K562 (cell line): ENCODE results near the gene RASL11A.

ENCODE experiments used
- KDM1A ChIP-seq, 2 experiments: fragments of 450-650 bp; IDR thresholded peaks; 2 replicates each; pipeline ENCODE4 v1.6.1; 2016; ENCODE audit warnings: mild to moderate bottlenecking in 2 of 2
- MAFF ChIP-seq: IDR thresholded peaks from 2 replicates; pipeline ENCODE4 v1.6.1; 2012; ENCODE audit warnings: low read length, improper control_type of control experiment
- STAT5A ChIP-seq: IDR thresholded peaks from 2 replicates; pipeline ENCODE4 v1.6.1; 2012; ENCODE audit warnings: low read length, inconsistent platforms, borderline replicate concordance
- TCF7L2 ChIP-seq: fragments of 150-350 bp; IDR thresholded peaks from 2 replicates; pipeline ENCODE4 v1.6.1; 2016; ENCODE audit warnings: low read depth, mild to moderate bottlenecking, low read length, moderate library complexity
- USF1 ChIP-seq: sonication (generic); formaldehyde crosslinking; IDR thresholded peaks from 2 replicates; pipeline ENCODE4 v1.9.0; 2022; ENCODE audit warnings: mild to moderate bottlenecking, missing genetic modification reagents
- ZNF311 ChIP-seq: fragments of 250-450 bp; sonication (Bioruptor Pico); IDR thresholded peaks from 2 replicates; pipeline ENCODE4 v1.4.0; 2020; ENCODE audit warnings: mild to moderate bottlenecking, moderate library complexity
- ZNF830 ChIP-seq: fragments of 250-450 bp; sonication (Bioruptor Pico); IDR thresholded peaks from 2 replicates; pipeline ENCODE4 v1.5.0; 2021; ENCODE audit warnings: mild to moderate bottlenecking

DNA sequence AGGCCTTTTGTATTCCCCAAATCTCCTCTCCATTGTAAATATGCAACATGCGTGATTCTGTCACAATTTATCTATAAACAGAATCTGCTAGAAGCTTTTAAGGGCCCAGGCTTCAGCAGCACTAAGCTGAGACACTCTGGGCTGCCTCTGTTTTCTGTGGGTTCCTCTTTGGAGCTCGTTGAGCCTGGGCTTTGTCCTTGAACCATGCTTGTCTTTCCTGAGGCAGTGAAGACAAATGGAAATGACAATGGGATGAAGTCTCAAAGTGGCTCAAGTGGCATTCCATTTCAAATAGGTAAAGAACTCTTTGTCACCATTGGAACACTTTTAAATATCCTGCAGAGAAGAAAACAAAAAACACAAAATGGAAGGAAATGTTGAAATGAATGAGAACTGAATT lies 40.3 kb downstream of the RASL11A start:
- TF ChIP-seq ZNF311 (CRISPR knock-in tag) (no peak), KDM1A (IDR thresholded peaks at IDR 0.05) (no peak), TCF7L2 (no peak), USF1 (CRISPR knock-in tag) (no peak), MAFF (no peak), STAT5A (no peak), ZNF830 (CRISPR knock-in tag) (no peak)
